G401.6 (cell line): Measurements from ENCODE around the gene COL18A1.
"Not testable (repeated sequence)": the region's sequence is repeated elsewhere in the genome, so short reads cannot be mapped to it uniquely, and the experiment has no call there.

Experiments used
- FAIRE-seq: peaks from 2 replicates; lab custom pipeline; 2012; peaks lifted over from hg19 to GRCh38; lab: Jason Lieb, UNC

The COL18A1 gene

GRCh38 chr21:45494851-45495680 lies 90.1 kb downstream of the COL18A1 start:
- no peak for FAIRE-seq

DNA sequence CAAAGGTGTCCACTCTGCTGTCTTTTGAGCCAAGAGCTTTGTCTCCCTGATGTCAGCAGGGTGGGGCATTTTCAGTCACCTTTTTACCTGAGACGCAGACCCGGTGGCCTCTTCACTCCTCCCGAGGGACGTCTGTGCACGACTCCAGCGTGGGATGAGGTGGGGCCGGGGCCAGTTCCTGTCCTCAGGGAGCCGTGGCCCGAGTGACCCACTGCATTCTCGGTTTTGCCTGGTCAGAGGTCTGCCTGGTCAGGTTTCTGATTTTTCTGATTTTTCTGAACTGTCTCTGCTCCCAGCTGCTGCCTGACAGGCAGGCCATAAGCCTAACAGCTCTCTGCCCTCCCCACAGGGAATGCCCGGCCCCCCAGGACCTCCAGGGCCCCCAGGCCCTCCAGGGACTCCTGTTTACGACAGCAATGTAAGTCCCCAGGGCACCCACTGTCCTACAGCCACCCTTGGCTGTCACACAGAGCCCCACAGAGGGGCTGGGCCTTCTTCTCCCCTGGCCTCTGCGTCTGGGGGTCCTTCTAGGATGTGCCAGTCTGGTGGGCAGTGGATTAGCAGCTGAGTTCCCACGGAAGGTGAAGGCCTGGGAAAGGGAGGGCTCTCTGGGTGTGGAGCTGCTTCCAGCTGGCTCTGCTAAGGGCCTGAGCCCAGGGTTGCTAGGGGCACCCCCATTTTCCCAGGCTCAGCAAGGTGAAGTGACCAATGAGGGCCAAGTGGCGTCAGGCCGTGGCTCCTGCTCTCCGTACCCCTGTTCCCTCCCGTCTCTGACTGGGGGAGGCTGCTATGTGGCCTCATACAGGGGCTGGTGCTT lies 91.4 kb downstream of the COL18A1 start:
- no peak for FAIRE-seq

GRCh38 chr21:45496968-45497845 lies 92.2 kb downstream of the COL18A1 start:
- FAIRE-seq: no peak

GRCh38 chr21:45497846-45498645 lies 93.1 kb downstream of the COL18A1 start:
- no peak for FAIRE-seq

GRCh38 chr21:45498646-45499000 lies 93.7 kb downstream of the COL18A1 start:
- FAIRE-seq: no peak

DNA sequence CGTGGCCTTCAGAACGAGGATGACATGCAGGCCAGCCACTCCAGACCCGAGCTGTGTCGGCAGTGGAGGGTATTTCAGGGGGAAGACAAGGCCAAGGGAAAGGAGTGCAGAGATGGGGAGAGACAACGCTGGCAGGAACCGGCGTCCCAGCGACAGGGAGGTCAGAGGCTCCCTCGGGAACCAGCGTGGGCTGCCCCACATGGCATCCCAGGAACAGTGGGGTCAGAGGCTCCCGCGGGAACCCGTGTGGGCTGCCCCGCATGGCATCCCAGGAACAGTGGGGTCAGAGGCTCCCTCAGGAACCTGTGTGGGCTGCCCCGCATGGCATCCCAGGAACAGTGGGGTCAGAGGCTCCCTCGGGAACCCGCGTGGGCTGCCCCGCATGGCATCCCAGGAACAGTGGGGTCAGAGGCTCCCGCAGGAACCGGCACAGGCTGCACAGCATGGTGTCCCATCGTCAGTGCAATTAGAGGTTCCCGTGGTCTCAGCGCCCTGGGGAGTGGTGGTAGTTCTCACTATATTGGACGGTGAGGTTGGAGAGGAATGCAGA lies 94.3 kb downstream of the COL18A1 start:
- no peak for FAIRE-seq

- FAIRE-seq: no peak
Observed at GRCh38 chr21:45499970-45500577, 95.1 kb downstream of the COL18A1 start.

- not testable (repeated sequence) for FAIRE-seq
Observed at GRCh38 chr21:45501081-45502005, 96.4 kb downstream of the COL18A1 start.

DNA sequence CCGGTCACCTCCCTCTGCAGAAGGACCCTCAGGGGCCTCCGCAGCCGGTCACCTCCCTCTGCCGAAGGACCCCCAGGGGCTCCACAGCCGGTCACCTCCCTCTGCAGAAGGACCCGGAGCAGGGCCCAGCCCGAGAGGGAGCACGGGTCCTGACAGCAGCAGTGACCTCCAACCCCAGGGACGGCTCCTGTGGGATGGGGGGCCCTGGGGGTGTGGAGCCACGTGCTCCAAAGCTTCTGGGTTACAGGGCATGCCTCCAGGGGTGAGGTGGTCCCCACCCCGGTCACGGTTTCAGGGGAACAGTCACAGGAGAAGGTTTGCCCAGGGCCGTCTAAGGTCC lies 97.0 kb downstream of the COL18A1 start:
- no peak for FAIRE-seq

GRCh38 chr21:45502600-45502999 lies 97.6 kb downstream of the COL18A1 start:
- no peak for FAIRE-seq

DNA sequence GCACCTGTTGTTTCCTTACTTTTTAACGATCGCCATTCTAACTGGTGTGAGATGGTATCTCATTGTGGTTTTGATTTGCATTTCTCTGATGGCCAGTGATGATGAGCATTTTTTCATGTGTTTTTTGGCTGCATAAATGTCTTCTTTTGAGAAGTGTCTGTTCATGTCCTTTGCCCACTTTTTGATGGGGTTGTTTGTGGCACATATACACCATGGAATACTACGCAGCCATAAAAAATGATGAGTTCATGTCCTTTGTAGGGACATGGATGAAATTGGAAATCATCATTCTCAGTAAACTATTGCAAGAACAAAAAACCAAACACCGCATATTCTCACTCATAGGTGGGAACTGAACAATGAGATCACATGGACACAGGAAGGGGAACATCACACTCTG lies 98.3 kb downstream of the COL18A1 start:
- FAIRE-seq: not testable (repeated sequence)

- no peak for FAIRE-seq
Observed at GRCh38 chr21:45504021-45504515, 99.1 kb downstream of the COL18A1 start.

DNA sequence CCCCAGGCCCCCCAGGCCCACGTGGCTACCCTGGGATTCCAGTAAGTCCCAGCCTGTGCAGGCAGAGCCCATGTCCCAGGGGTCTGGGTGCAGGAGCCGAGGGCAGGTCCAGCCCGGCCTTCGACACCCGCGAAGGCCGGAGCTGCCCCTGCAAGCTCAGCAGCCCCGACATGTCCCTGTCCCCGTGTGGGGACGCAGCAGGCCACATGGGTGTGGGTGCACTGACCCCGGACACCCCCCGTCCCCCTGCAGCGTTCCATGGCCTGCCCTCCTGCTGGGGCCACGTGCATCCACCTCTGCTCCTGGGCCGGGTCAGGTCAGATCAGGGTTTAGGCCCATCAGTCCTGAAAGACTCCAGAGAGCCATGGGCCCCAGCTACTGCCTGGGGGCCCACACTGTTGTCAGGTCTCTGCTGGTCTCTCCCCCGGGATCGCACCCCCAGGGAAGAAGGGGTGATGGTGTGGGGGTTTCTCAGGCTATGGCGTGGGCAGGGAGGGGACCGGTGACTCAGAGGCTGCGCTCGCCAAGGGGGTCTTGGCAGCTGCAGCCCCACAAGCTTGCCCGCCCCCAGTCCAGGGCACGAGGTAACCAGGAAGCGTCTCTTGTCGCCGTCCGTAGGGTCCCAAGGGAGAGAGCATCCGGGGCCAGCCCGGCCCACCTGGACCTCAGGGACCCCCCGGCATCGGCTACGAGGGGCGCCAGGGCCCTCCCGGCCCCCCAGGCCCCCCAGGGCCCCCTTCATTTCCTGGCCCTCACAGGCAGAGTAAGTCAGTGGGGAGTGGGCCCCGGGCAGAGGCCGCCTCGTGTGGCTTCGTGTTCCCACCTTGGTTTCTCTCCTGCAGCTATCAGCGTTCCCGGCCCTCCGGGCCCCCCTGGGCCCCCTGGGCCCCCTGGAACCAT lies 99.8 kb downstream of the COL18A1 start:
- FAIRE-seq: no peak

- no peak for FAIRE-seq
Observed at GRCh38 chr21:45505416-45506021, 100.6 kb downstream of the COL18A1 start.

GRCh38 chr21:45506241-45506817 lies 101.4 kb downstream of the COL18A1 start:
- FAIRE-seq: no peak

GRCh38 chr21:45506836-45507522 lies 102.0 kb downstream of the COL18A1 start:
- no peak for FAIRE-seq

GRCh38 chr21:45507523-45507875 lies 102.5 kb downstream of the COL18A1 start:
- no peak for FAIRE-seq
